ENCODE data around the gene ABHD17A. TPM values are rescaled to one million over a fixed set of nuclear protein-coding genes. Genes with fewer than 3 reads are reported as not detected.

Gene ABHD17A
- total and polyA plus RNA-seq, 9 of the 15 experiments (the other 6 are each of a cell fraction or from before 2014, with no cell fraction given) = 0.04 to 135 (median 21.8) TPM; not detected in 1

DNA sequence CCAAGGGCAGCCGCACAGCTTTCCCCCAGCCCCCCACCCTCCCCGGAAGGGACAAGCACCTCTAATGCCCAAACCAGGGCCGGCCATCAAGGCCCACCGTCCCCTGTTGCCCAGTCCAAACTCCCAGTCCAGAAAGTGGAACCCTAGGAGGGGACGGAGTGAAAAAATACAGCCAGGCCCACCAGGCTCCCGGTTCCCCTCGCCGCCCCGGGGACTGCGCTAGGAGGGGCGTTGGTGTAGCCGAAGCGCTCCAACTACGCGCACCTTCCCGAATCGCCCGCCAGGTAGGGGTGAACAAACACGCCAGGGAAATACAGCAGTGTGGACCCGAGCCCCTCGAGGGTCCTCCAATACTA is 23.2 kb downstream of the ABHD17A start:
- Histone ChIP-seq H2AFZ (ENCODE audit: low read depth, low read length) (no peak overlapping the region), H3K9me3 (replicated peaks; ENCODE audit: control insufficient read depth, insufficient read depth, low read depth, low read length) (no peaks in the 10 kb centered on the region), H3K9ac (ENCODE audit: insufficient read depth in 1 of 2, low read depth in 2 of 2, low read length in 2 of 2) (peak overlapping the region; percentile 84 to 97), H3K4me3 (peak overlapping the region; percentile 95), H3K27me3 (ENCODE audit: control insufficient read depth in 2 of 2, insufficient read depth in 2 of 2, low read length in 2 of 2) (no peaks in the 10 kb centered on the region), H3K9me1 (ENCODE audit: control insufficient read depth, insufficient read depth, low read length) (peaks cover 5% of the 10 kb centered on the region), H4K20me1 (replicated peaks; ENCODE audit: control insufficient read depth, insufficient read depth, low read length) (peaks cover 28% of the 10 kb centered on the region), H3K79me2 (ENCODE audit: control insufficient read depth, insufficient read depth, low read length) (peaks cover 68% of the 10 kb centered on the region), H3K27ac (ENCODE audit: extremely low read depth, low read depth, low read length) (peak overlapping the region; percentile 85), H3K36me3 (ENCODE audit: control insufficient read depth, insufficient read depth, low read length) (no peaks in the 10 kb centered on the region; the same call in 2 of the 3 replicates), H3K4me2 (ENCODE audit: insufficient read depth, low read length) (peak overlapping the region; percentile 82), H3K4me1 (replicated peaks in 1 of 2; ENCODE audit: control insufficient read depth in 2 of 2, insufficient read depth in 2 of 2, low read length in 2 of 2) (peaks cover 42 to 77% of the 10 kb centered on the region in 2 experiments)
- intact Hi-C loops (cut with micrococcal nuclease) (no loop called here), in situ Hi-C loops (cut with MboI) (no loop called here)
- ChIA-PET POLR2A (interaction anchor here (0.6 kb wide), 1 partner anchor 200 kb away, joined by 3 read pairs; no protein-coding TSS in a partner anchor), CTCF (ENCODE audit: low intra/inter-chr PET ratio) (no interaction called here)
- FAIRE-seq = no peak
- WGBS (ENCODE audit: insufficient coverage, low coverage, missing lambda C conversion rate) = 0% methylated on average over 20 of the region's 21 CpGs
- BruUV-seq (replicated peaks) = TSS peak; percentile 57
- DNase-seq (ENCODE audit: extremely low read depth in 1 of 4, low spot score in 3 of 4) = no peak
- ATAC-seq = no peak
- TF ChIP-seq POLR2G (IDR thresholded peaks at IDR 0.05; ENCODE audit: low read depth, low read length) (peak; percentile 39; the same call in 1 of the 2 replicates), ETV6 (IDR thresholded peaks at IDR 0.05; ENCODE audit: borderline replicate concordance in 1 of 2, low read depth in 2 of 2, low read length in 1 of 2) (no peak), ETV6 (CRISPR knock-in tag; IDR thresholded peaks at IDR 0.05; ENCODE audit: borderline replicate concordance) (no peak), CBX3 (IDR thresholded peaks at IDR 0.05; ENCODE audit: borderline replicate concordance in 1 of 2, low read length in 2 of 2) (no peak), RB1 (IDR thresholded peaks at IDR 0.05; ENCODE audit: low read depth) (no peak), NRF1 (conservative IDR thresholded peaks at IDR 0.05 in 1 of 2, IDR thresholded peaks at IDR 0.05 in 1 of 2) (0 out of 4 replicates have a peak, but pooled peaks of 1 of the 2 experiments have one; percentile 35), ZNF184 (CRISPR knock-in tag; IDR thresholded peaks at IDR 0.05) (no peak), KDM5B (IDR thresholded peaks at IDR 0.05; ENCODE audit: insufficient replicate concordance, low read depth, low read length) (peak; percentile 24), PBX2 (CRISPR knock-in tag; IDR thresholded peaks at IDR 0.05; ENCODE audit: low read depth) (no peak), PBX2 (tag; conservative IDR thresholded peaks at IDR 0.05; ENCODE audit: low read depth) (no peak), POLR2A (conservative IDR thresholded peaks at IDR 0.05) (0 out of 2 replicates have a peak, but pooled peaks have one; percentile 35), ZNF175 (CRISPR knock-in tag; IDR thresholded peaks at IDR 0.05; ENCODE audit: low read depth) (no peak), ARID4B (CRISPR knock-in tag; IDR thresholded peaks at IDR 0.05) (0 out of 2 replicates have a peak, but pooled peaks have one; percentile 15)
- TF ChIP-seq, protein P1, sequence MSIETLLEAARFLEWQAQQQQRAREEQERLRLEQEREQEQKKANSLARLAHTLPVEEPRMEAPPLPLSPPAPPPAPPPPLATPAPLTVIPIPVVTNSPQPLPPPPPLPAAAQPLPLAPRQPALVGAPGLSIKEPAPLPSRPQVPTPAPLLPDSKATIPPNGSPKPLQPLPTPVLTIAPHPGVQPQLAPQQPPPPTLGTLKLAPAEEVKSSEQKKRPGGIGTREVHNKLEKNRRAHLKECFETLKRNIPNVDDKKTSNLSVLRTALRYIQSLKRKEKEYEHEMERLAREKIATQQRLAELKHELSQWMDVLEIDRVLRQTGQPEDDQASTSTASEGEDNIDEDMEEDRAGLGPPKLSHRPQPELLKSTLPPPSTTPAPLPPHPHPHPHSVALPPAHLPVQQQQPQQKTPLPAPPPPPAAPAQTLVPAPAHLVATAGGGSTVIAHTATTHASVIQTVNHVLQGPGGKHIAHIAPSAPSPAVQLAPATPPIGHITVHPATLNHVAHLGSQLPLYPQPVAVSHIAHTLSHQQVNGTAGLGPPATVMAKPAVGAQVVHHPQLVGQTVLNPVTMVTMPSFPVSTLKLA (conservative IDR thresholded peaks at IDR 0.05) = peak in 1 of 2 experiments; percentile 34; a peak in 1 of 4 replicates

All from K562 (cell line).